Measurements from ENCODE around the gene CDKN2B-AS1. TPM values are rescaled to one million over a fixed set of nuclear protein-coding genes. Genes with fewer than 3 reads are reported as not detected.

Gene CDKN2B-AS1
- total RNA-seq, 2 experiments from 2014 or later, result 0.41 to 0.81 TPM

DNA sequence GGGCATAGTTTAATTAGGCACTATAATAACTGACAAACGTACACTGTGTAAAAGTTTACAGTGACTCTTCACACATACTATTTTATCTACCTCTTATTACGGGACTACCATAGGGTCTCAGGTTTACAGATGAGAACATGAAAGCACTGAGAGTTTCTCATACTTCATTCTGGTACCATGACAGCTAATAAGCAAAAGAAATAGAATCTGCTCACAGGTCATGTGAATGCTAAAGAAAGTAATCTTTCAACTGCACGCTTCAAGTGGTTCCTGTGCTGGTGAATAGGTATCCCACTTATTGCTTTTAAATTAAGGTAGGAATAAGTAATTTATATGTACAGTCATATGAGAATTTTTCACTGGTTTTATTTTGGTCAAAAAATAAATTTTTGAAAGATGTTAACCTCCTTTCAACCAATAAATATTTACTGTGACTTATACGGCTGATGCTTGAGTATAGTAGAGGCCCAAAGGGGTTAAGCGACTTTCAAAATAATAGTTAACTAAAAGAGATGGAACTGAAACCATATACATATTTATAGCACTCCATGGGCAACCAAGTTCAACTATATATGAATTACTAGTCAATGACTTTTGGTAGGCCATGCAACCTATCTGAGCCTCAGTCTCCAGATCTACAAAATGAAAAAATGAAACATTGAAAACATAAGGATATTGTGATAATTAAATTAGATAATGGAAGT, 8.5 kb upstream of the CDKN2B-AS1 start:
- Mint-ChIP-seq H3K36me3 (ENCODE audit: low read depth) (peaks cover 5% of the 10 kb centered on the region), H3K27me3 (peaks cover 63% of the 10 kb centered on the region), H3K27ac (no peak overlapping the region), H3K4me1 (ENCODE audit: low read depth) (peaks cover 4% of the 10 kb centered on the region), H3K9me3 (no peaks in the 10 kb centered on the region), H3K4me3 (no peak overlapping the region)
- no peak for DNase-seq
- intact Hi-C loops (cut with micrococcal nuclease), result no loop called here
- POLR2A ChIA-PET, result interaction anchor here (1.0 kb wide), 1 partner anchor 10 kb away, joined by 3 read pairs; no protein-coding TSS in a partner anchor
- no peak for ATAC-seq
- CTCF ChIA-PET, result interaction anchor here (0.7 to 6.9 kb wide), 5 partner anchors 22 to 252 kb away, joined by 3 to 37 read pairs (median 3); partner anchors contain the start of gene CDKN2B
- TF ChIP-seq, protein P1, sequence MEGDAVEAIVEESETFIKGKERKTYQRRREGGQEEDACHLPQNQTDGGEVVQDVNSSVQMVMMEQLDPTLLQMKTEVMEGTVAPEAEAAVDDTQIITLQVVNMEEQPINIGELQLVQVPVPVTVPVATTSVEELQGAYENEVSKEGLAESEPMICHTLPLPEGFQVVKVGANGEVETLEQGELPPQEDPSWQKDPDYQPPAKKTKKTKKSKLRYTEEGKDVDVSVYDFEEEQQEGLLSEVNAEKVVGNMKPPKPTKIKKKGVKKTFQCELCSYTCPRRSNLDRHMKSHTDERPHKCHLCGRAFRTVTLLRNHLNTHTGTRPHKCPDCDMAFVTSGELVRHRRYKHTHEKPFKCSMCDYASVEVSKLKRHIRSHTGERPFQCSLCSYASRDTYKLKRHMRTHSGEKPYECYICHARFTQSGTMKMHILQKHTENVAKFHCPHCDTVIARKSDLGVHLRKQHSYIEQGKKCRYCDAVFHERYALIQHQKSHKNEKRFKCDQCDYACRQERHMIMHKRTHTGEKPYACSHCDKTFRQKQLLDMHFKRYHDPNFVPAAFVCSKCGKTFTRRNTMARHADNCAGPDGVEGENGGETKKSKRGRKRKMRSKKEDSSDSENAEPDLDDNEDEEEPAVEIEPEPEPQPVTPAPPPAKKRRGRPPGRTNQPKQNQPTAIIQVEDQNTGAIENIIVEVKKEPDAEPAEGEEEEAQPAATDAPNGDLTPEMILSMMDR (IDR thresholded peaks at IDR 0.05), result no peak

- intact Hi-C loops (cut with micrococcal nuclease), result no loop called here
- peaks cover 5% of the 10 kb centered on the region for H3K36me3 Mint-ChIP-seq (ENCODE audit: low read depth)
- CTCF ChIA-PET, result no interaction called here
- POLR2A ChIA-PET, result no interaction called here
- H3K27me3 Mint-ChIP-seq, result peaks cover 62% of the 10 kb centered on the region
- ATAC-seq (no peak), DNase-seq (no peak)
- H3K27ac Mint-ChIP-seq, result no peak overlapping the region
- H3K4me3 Mint-ChIP-seq, result no peak overlapping the region
- no peaks in the 10 kb centered on the region for H3K9me3 Mint-ChIP-seq
- peaks cover 6% of the 10 kb centered on the region for H3K4me1 Mint-ChIP-seq (ENCODE audit: low read depth)
- TF ChIP-seq, protein P1 (IDR thresholded peaks at IDR 0.05), result no peak
Measured at GRCh38 chr9:21988056-21988990, 6.3 kb upstream of the CDKN2B-AS1 start.

GRCh38 chr9:21989440-21990189, 5.0 kb upstream of the CDKN2B-AS1 start:
- no peaks in the 10 kb centered on the region for H3K9me3 Mint-ChIP-seq
- H3K36me3 Mint-ChIP-seq (ENCODE audit: low read depth), result peaks cover 5% of the 10 kb centered on the region
- ATAC-seq (no peak), DNase-seq (no peak)
- no peak overlapping the region for H3K27ac Mint-ChIP-seq
- intact Hi-C loops (cut with micrococcal nuclease), result no loop called here
- ChIA-PET POLR2A (no interaction called here), CTCF (interaction anchor here (0.7 to 4.8 kb wide), 2 partner anchors 19 to 136 kb away, joined by 3 to 30 read pairs; partner anchors contain the start of gene CDKN2B)
- H3K4me1 Mint-ChIP-seq (ENCODE audit: low read depth), result peaks cover 10% of the 10 kb centered on the region
- H3K27me3 Mint-ChIP-seq, result peaks cover 57% of the 10 kb centered on the region
- H3K4me3 Mint-ChIP-seq, result no peak overlapping the region
- TF ChIP-seq, protein P1 (IDR thresholded peaks at IDR 0.05), result no peak

- peaks cover 12% of the 10 kb centered on the region for H3K4me1 Mint-ChIP-seq (ENCODE audit: low read depth)
- POLR2A ChIA-PET, result no interaction called here
Measured at GRCh38 chr9:21991072-21991959, 3.3 kb upstream of the CDKN2B-AS1 start.

More at GRCh38 chr9:21991072-21991959, 3.3 kb upstream of the CDKN2B-AS1 start:
- no peak overlapping the region for H3K4me3 Mint-ChIP-seq
- H3K27me3 Mint-ChIP-seq, result peaks cover 57% of the 10 kb centered on the region
- H3K36me3 Mint-ChIP-seq (ENCODE audit: low read depth), result peaks cover 5% of the 10 kb centered on the region
- intact Hi-C loops (cut with micrococcal nuclease), result no loop called here
- ATAC-seq, result no peak
- no peak overlapping the region for H3K27ac Mint-ChIP-seq
- no peaks in the 10 kb centered on the region for H3K9me3 Mint-ChIP-seq
- DNase-seq, result no peak
- TF ChIP-seq, protein P1 (IDR thresholded peaks at IDR 0.05), result no peak
- CTCF ChIA-PET, result interaction anchor here (1.0 to 4.8 kb wide), 3 partner anchors 10 to 23 kb away, joined by 3 to 30 read pairs (median 4); partner anchors contain the start of gene CDKN2B

All from activated CD8-positive, alpha-beta T cell treated with anti-CD3 and anti-CD28 coated beads for 36 hours (primary cell).